NB4 (cell line): ENCODE results near the gene C1orf174.

Experiments
- DNase-seq: peaks from one replicate; pipeline ENCODE4 v3.0.0; 2010; ENCODE audit warnings: low read depth
- H3K4me3 ChIP-seq: one replicate; pipeline ENCODE4 v1.5.1; 2011; ENCODE audit warnings: mild to moderate bottlenecking, low read depth, low read length, moderate library complexity
- CTCF ChIP-seq: IDR thresholded peaks from one replicate; pipeline ENCODE4 v1.5.1; 2012; ENCODE audit warnings: low read depth, low read length
- MAX ChIP-seq: IDR thresholded peaks from 2 replicates; pipeline ENCODE4 v1.6.1; 2011; ENCODE audit warnings: low read depth, low read length
- MYC ChIP-seq: IDR thresholded peaks from 2 replicates; pipeline ENCODE4 v1.6.1; 2011; ENCODE audit warnings: low read depth, low read length
- POLR2A ChIP-seq: IDR thresholded peaks from 2 replicates; pipeline ENCODE4 v1.6.1; 2011; ENCODE audit warnings: mild to moderate bottlenecking; ENCODE audit not compliant: insufficient read length; ENCODE audit errors: extremely low read depth

Gene C1orf174

GRCh38 chr1:3899754-3900149, 320 bp downstream of the C1orf174 start:
- no peak for TF ChIP-seq POLR2A
- no peak for TF ChIP-seq MYC
- no peak for TF ChIP-seq MAX
- TF ChIP-seq CTCF = no peak
- DNase-seq = no peak
- peak overlapping the region; percentile 86 for H3K4me3 ChIP-seq

GRCh38 chr1:3898994-3899753, 898 bp downstream of the C1orf174 start:
- TF ChIP-seq MAX (no peak), POLR2A (no peak), MYC (no peak), CTCF (no peak)
- DNase-seq = peak; percentile 52

GRCh38 chr1:3898475-3898735, 1.7 kb downstream of the C1orf174 start:
- TF ChIP-seq CTCF (no peak), POLR2A (no peak), MYC (no peak), MAX (no peak)
- H3K4me3 ChIP-seq = peak overlapping the region; percentile 86
- DNase-seq = no peak

More at GRCh38 chr1:3898994-3899753, 898 bp downstream of the C1orf174 start:
- H3K4me3 ChIP-seq = peak overlapping the region; percentile 86

- no peak for DNase-seq
- TF ChIP-seq MYC = no peak
- TF ChIP-seq CTCF = no peak
- no peak for TF ChIP-seq POLR2A
- TF ChIP-seq MAX = no peak
- no peak overlapping the region for H3K4me3 ChIP-seq
These were observed 3.6 kb downstream of the C1orf174 start for GRCh38 chr1:3896396-3897000.

GRCh38 chr1:3895951-3896325, 4.1 kb downstream of the C1orf174 start:
- TF ChIP-seq MYC (no peak), POLR2A (no peak), CTCF (no peak), MAX (no peak)
- no peak overlapping the region for H3K4me3 ChIP-seq
- DNase-seq = no peak
